K562 (cell line): ENCODE results near the gene HNRNPU. TPM values are rescaled to one million over a fixed set of nuclear protein-coding genes. Genes with fewer than 3 reads are reported as not detected.

Source experiments
- BACH1 ChIP-seq: fragments of 200-800 bp; sonication (Bioruptor generic); IDR thresholded peaks from 2 replicates; pipeline ENCODE4 v1.6.1; 2016; ENCODE audit warnings: missing genetic modification characterization, missing compliant biosample characterization
- FOXK1 ChIP-seq: sonication (generic); formaldehyde crosslinking; IDR thresholded peaks from 2 replicates; pipeline ENCODE4 v1.8.0; 2022; ENCODE audit warnings: missing genetic modification reagents, mild to moderate bottlenecking, borderline replicate concordance
- HMG20A ChIP-seq: fragments of 450-650 bp; formaldehyde crosslinking; conservative IDR thresholded peaks from 2 replicates; pipeline ENCODE4 v1.4.0; 2020; ENCODE audit warnings: mild to moderate bottlenecking, mixed read lengths
- ZNF407 ChIP-seq: fragments of 450-650 bp; IDR thresholded peaks from 2 replicates; pipeline ENCODE4 v1.6.1; 2016; ENCODE audit warnings: low read depth
- polyA plus RNA-seq, 8 experiments: library from polyadenylated mRNA; depleted of rRNA in 4 of 8; stranded (reverse) in 5 of 8; unstranded in 3 of 8; fragments of >200 nt; fragmentation: Nextera tagmentation in 2 of 8; fragmentation: Illumina TruSeq in 1 of 8; extraction: Ambion mirVana in 2 of 8; extraction: Trizol in 1 of 8; gene quantifications; 2 replicates each; pipeline versions ENCODE4 v1.2.1 to v1.2.3, GENCODE V29; 2011 to 2014; ENCODE audit warnings: inconsistent platforms in 1 of 8, missing spikeins in 1 of 8
- total RNA-seq, 7 experiments: library from RNA; depleted of rRNA in 6 of 7; stranded (reverse); fragments of >200 nt in 6 of 7; fragmentation: Illumina TruSeq in 2 of 7; extraction: Trizol in 2 of 7; gene quantifications; 2 replicates each; pipeline versions ENCODE4 v1.2.1 to v1.2.3, GENCODE V29; 2011 to 2021; ENCODE audit warnings: low replicate concordance in 1 of 7
- TF ChIP-seq, protein P1 (sequence below): sonication (generic); formaldehyde crosslinking; IDR thresholded peaks from 2 replicates; pipeline ENCODE4 v1.8.0; 2022; ENCODE audit warnings: missing genetic modification reagents, mild to moderate bottlenecking, borderline replicate concordance
- TF ChIP-seq, protein P2 (sequence below): fragments of 200-800 bp; sonication (Bioruptor generic); IDR thresholded peaks from 2 replicates; pipeline ENCODE4 v1.6.1; 2016; ENCODE audit warnings: missing genetic modification characterization, missing compliant biosample characterization

The HNRNPU gene
- total and polyA plus RNA-seq, 9 of the 15 experiments (the other 6 are each of a cell fraction or from before 2014, with no cell fraction given) = 159 to 777 (median 577) TPM

DNA sequence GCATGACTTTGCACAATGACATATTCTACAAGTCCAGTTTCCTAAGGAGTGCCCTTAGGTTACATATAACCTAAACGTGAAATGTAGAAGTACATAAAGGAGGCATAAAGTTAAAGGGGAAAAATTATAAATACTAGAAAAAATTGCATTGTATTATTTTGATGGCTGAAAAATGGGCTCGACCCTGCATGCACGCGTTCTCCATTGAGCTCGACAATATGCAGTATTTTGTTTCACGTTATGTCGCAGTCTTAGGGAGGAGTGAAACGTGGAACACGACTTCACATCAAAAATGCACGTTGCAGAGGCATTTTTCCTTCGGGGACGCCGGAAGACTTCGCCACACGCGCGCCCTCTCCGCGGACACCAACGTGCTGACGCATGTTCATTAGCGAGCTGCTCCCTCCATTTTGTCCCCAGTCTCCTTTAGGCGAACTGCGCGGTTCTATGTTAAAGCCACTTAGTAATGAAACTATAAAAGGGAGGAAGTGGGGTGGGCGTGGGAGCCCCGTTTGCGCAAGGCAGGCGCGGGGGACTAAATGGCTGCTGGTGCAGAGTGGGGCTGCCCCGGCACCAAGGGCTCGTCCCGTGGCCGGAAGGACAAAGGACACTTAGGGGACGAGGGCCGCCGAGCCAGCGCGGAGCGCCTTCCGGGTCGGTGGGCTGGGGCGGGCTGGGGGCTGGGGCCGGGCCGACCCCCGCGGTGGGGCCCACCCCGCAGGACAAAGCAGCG is 29.6 kb downstream of the HNRNPU start (continued):
- TF ChIP-seq ZNF407 = no peak
- TF ChIP-seq, protein P1, sequence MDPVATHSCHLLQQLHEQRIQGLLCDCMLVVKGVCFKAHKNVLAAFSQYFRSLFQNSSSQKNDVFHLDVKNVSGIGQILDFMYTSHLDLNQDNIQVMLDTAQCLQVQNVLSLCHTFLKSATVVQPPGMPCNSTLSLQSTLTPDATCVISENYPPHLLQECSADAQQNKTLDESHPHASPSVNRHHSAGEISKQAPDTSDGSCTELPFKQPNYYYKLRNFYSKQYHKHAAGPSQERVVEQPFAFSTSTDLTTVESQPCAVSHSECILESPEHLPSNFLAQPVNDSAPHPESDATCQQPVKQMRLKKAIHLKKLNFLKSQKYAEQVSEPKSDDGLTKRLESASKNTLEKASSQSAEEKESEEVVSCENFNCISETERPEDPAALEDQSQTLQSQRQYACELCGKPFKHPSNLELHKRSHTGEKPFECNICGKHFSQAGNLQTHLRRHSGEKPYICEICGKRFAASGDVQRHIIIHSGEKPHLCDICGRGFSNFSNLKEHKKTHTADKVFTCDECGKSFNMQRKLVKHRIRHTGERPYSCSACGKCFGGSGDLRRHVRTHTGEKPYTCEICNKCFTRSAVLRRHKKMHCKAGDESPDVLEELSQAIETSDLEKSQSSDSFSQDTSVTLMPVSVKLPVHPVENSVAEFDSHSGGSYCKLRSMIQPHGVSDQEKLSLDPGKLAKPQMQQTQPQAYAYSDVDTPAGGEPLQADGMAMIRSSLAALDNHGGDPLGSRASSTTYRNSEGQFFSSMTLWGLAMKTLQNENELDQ (CRISPR knock-in tag) = 0 out of 2 replicates have a peak, but pooled peaks have one; percentile 85
- TF ChIP-seq, protein P2, sequence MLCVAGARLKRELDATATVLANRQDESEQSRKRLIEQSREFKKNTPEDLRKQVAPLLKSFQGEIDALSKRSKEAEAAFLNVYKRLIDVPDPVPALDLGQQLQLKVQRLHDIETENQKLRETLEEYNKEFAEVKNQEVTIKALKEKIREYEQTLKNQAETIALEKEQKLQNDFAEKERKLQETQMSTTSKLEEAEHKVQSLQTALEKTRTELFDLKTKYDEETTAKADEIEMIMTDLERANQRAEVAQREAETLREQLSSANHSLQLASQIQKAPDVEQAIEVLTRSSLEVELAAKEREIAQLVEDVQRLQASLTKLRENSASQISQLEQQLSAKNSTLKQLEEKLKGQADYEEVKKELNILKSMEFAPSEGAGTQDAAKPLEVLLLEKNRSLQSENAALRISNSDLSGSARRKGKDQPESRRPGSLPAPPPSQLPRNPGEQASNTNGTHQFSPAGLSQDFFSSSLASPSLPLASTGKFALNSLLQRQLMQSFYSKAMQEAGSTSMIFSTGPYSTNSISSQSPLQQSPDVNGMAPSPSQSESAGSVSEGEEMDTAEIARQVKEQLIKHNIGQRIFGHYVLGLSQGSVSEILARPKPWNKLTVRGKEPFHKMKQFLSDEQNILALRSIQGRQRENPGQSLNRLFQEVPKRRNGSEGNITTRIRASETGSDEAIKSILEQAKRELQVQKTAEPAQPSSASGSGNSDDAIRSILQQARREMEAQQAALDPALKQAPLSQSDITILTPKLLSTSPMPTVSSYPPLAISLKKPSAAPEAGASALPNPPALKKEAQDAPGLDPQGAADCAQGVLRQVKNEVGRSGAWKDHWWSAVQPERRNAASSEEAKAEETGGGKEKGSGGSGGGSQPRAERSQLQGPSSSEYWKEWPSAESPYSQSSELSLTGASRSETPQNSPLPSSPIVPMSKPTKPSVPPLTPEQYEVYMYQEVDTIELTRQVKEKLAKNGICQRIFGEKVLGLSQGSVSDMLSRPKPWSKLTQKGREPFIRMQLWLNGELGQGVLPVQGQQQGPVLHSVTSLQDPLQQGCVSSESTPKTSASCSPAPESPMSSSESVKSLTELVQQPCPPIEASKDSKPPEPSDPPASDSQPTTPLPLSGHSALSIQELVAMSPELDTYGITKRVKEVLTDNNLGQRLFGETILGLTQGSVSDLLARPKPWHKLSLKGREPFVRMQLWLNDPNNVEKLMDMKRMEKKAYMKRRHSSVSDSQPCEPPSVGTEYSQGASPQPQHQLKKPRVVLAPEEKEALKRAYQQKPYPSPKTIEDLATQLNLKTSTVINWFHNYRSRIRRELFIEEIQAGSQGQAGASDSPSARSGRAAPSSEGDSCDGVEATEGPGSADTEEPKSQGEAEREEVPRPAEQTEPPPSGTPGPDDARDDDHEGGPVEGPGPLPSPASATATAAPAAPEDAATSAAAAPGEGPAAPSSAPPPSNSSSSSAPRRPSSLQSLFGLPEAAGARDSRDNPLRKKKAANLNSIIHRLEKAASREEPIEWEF (CRISPR knock-in tag) = peak; percentile 83; the same call in 1 of the 2 replicates
- no peak for TF ChIP-seq HMG20A (CRISPR knock-in tag)
- peak; percentile 96 for TF ChIP-seq FOXK1 (CRISPR knock-in tag)
- peak; percentile 86 for TF ChIP-seq BACH1 (tag)
